OCI-LY7 (cell line): ENCODE measurements around the gene CCDC91.

Experiments
- EZH2phosphoT487 ChIP-seq: fragments of 200-600 bp; sonication (generic); IDR thresholded peaks from 2 replicates; pipeline ENCODE4 v1.6.1; 2018; ENCODE audit warnings: low read depth, borderline replicate concordance, mild to moderate bottlenecking, mixed run types, antibody characterized with exemption, low read length, moderate library complexity, mixed read lengths
- TF ChIP-seq, protein P1 (sequence below): fragments of 200-600 bp; sonication (generic); conservative IDR thresholded peaks from 2 replicates; pipeline ENCODE4 v1.5.1; 2014; ENCODE audit warnings: mild to moderate bottlenecking, antibody characterized with exemption, low read length, moderate library complexity, mixed read lengths

DNA sequence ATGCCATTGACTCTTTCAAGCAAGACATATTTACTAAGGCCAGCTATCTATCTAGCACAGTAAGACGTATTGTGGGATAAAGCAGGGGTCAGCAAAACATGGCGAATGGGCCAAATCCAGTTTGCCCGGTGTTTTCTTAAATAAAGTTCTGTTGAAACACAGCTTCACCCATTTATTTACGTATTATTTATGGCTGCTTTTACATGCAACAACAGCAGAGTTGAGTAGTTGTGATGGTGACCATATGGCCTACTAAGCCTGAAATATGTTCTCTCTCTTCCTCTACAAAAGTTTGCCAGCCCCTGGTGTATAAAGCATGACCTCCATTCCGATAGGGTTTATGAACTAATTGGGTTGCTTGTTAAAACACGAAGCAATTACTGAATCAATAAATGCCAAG is 322.1 kb downstream of the CCDC91 start:
- TF ChIP-seq, protein P1, sequence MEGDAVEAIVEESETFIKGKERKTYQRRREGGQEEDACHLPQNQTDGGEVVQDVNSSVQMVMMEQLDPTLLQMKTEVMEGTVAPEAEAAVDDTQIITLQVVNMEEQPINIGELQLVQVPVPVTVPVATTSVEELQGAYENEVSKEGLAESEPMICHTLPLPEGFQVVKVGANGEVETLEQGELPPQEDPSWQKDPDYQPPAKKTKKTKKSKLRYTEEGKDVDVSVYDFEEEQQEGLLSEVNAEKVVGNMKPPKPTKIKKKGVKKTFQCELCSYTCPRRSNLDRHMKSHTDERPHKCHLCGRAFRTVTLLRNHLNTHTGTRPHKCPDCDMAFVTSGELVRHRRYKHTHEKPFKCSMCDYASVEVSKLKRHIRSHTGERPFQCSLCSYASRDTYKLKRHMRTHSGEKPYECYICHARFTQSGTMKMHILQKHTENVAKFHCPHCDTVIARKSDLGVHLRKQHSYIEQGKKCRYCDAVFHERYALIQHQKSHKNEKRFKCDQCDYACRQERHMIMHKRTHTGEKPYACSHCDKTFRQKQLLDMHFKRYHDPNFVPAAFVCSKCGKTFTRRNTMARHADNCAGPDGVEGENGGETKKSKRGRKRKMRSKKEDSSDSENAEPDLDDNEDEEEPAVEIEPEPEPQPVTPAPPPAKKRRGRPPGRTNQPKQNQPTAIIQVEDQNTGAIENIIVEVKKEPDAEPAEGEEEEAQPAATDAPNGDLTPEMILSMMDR = no peak
- TF ChIP-seq EZH2phosphoT487 = no peak
